HG03135 (cell line): Measurements from ENCODE around the gene KCNJ15.

Experiments used
- ATAC-seq: cut with Tn5 transposase; IDR thresholded peaks from one replicate; pipeline ENCODE4 v1.9.1; 2021; ENCODE audit warnings: mild to moderate bottlenecking, moderate library complexity; ENCODE audit not compliant: unreplicated experiment

KCNJ15 gene

DNA sequence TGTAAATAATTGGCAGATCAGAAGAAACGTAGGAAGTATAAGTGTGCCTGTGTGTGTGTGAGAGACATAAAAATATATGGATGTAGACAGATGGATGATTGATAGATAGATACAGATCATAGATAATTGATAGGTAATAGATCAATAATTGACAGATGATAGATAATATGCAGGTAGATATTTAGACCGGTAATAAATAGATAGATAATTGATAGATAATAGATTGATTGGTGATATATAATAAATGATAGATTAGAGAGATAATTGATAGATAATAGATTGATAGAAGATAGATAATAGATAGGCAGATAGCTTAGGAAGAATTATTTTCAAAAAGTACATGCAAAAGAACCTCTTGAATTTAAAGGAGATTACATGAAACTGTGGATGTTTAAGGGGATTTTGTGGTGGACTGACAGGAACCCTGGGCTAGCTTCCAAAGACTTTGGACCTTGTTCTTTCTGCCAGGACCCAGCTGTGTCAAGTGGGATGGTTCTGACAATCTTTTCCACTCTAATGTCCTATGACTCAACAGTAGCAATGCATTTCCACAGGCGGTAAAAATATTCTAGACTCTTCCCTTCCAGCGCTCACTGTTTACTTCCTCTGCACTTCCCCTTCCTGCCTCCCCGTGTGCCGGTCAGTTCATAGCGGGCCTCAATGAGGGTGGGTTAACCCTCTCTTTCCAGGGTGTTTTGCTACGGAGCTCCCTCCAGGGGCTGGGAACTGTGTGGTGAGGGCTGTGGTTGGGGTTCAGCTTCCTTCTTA, 39.4 kb downstream of the KCNJ15 start:
- ATAC-seq, result no peak

DNA sequence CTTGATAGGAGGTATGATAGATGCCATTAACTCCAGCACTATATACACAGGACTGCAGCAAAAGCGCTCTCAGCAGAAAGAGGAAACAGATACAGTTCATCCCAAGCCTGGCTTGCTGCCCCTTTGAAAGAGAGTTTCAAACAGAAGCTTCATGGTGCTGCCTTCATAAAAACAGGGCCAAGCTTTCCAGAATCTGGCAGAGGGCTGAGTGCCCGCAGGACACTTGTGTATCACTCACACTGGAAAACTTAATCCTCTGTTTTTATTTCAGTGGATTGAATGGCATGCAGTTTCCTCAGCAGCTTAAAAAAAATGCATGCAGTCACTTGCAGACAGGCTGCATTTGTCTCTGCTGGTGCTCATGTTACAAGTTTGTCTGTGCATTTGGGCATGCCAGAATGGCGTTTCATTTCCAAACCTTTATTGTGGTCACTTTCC, 40.4 kb downstream of the KCNJ15 start:
- ATAC-seq, result no peak

DNA sequence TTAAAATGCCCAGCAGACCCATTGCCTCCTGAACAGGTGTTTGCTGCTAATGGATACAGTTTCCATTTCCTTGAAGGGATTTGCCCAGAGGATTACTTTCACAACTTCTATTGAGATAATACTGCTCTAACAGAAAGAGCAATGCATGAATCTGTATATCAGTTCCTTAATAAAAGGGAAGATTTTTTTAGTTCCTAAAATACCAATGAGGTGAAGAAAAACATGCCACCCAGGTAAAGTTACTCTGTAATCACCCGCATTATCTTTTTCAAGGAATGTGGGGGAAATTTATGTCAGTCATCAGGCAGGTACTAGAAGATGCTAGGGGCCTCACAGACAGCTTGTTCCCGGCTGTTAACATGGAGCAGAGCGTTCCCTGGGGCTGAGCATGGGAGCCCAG, 41.1 kb downstream of the KCNJ15 start:
- ATAC-seq, result no peak

DNA sequence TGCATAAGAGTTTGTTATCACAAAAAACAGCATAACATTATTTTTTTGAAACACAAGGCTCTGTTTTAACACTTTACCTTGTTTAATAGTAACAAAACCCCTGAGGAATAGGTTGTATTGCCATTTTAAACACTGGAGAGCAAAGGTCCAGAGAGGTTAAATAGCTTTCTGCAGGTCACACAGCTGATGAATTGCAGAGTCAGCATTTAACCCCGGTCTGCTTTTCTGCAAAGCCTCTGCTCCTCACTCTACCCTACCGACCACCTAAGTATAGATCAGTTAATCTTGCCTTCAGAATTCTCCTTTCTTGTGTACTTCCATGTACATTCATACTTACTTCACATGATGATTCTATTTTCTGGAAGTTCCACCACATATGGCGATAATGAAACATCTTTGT, 42.0 kb downstream of the KCNJ15 start:
- ATAC-seq, result no peak

DNA sequence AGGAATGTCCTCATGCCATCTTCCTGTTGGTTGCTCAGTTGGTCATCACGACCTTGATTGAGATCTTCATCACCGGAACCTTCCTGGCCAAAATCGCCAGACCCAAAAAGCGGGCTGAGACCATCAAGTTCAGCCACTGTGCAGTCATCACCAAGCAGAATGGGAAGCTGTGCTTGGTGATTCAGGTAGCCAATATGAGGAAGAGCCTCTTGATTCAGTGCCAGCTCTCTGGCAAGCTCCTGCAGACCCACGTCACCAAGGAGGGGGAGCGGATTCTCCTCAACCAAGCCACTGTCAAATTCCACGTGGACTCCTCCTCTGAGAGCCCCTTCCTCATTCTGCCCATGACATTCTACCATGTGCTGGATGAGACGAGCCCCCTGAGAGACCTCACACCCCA, 42.9 kb downstream of the KCNJ15 start:
- ATAC-seq, result no peak

DNA sequence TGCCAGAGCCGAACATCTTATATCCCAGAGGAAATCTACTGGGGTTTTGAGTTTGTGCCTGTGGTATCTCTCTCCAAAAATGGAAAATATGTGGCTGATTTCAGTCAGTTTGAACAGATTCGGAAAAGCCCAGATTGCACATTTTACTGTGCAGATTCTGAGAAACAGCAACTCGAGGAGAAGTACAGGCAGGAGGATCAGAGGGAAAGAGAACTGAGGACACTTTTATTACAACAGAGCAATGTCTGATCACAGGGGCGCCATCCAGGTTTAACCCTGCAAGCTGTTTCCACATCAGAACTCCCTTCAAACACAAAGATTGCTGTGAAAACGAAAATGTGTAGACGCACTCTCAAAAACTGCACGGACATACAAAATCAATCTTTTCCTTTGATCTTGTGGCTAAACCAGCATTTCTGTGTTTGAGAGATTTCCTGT, 43.4 kb downstream of the KCNJ15 start:
- ATAC-seq, result no peak

DNA sequence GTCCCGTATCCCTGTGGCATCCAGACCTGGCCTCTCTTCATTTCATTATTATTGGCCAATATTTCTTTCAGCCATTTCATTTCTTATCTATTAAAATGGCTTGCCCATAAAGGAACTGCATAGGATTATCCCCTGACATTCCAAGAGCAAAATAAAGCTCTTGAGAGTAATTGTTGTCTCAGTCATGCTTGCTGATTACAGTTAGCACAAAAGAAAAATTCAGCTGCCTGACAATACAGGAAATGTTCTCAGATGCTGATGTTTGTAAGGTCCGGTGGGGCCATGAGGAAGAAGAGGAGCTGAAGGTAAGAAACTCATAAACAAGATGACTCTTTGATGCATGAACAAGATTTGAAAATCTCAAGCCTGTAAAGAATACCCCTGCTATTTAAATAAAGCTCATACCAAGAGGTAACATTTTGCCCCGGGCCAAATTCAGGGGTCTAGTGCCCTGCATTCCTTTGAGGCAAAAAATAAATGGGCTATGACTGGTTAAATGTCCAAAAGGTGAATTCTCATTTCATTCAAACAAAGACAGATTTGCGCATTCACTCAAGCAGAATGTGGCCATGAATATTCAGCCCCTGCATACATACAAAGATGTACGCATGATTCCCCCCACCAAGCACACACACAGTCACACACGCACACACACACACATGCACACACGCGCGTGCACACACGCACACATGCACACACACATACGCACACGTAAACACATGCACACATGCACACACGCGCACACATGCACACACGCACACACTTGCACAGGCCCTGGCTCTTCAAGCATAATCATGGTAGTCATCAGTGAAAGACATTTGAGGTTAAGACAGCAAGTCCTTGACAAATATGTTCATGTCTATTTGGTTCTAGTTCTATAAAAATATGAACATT, 44.8 kb downstream of the KCNJ15 start:
- no peak for ATAC-seq

DNA sequence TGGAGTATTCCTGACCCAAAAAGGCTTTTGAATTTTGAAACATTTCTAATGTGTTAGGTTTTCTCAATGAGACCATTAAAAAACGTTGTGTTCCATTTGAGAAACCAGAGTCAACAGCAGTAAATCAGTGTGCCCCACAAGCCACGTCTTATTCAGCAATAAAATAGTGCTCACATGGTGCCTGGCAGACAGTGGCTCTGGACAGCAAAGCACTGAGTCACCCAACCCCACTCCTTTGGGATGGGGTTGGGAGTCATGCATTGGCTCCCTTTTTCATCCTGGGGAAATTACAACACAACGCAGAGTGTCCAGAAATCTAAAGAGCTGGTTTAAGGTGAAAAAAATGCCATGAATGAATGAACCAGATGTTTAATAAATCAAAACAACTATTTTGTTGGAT, 46.5 kb downstream of the KCNJ15 start:
- ATAC-seq, result no peak

DNA sequence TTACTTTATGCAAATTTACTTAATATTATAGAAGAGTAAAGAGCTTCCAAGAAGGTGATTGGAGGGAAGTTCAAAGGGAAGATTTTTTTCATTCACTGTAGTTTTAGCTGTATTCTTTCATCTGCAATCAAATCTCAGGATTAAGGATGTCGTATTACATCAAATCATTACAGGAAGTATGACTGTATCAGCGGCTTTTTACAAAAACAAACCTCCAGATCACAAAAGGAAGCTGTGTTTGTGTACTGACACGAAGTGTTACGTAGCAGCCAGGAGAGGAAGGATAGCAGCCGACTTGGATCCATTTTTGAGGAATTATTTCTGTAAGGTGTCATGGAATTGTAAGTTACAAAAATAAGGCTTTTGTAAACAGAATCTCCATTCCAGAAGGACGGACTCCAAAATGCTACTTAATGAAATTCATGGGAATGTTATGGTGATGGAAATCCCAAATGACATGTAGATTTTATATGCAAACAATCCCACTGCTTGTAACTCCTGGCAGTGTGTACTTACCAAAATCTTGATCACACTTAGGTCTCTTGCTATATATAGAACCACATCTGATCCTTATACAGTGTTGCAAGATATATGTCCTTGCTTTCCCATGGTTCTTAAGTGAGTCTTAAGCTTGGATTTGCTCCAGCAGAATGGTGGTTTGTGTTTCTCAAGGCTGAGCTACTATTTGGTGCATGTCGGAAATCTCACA, 49.8 kb downstream of the KCNJ15 start:
- ATAC-seq, result no peak

DNA sequence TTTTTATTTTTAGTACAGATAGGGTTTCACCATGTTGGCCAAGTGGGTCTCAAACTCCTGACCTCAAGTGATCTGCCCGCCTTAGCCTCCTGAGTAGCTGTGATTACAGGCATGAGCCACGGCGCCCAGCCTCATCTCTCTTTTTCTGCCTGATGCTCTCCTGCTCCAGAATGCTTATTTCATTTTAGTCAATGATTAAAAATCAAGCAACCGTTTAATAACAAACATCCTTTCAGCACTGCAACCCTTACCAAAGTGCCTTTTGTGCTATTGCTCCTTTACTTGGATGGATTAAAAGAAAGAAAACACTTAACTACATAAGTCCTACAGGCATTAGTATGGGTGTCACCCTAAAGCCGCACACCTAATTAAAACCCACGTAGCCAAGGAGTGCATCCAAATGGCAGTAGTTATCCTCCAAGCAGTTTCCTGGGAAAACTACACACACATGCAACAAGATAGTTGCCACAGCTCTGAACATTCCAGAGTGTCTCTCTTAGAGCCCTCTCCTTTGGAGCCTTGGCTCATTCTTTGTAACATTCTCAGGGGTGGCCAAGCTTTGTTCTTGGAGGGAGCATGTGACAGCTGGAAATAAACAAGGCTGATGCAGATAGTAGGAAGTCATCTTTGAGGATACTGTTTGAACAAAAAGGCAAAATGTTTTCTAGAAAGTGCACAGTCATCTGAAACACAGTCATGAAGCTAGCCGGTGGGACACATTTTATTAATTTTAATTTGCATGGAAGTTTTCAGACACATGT, 51.2 kb downstream of the KCNJ15 start:
- no peak for ATAC-seq

DNA sequence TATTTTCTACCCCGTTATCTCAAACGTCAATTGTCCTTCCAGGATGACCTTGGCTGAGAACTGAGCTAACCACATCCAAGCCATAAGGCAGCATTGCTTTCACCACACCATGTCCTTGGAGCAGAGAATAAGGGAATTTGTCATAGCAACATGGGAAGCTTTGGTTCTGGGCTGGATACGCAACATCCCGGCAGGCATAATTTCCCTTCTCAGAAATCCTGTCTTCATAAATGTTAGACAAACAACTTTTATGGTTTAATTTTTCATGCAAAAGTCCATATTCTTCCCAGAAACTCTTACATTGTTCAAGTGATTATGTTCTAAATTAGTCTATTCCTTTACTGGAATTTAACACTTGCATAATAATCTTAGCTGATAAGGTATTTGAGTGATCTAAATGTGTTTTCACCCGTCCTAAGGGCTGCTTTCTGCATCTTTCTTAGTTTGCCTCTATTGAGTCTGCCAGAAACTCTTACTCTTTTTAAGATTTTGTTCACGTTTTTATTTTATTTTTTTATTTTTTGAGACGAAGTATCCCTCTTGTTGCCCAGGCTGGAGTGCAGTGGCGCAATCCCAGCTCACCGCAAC, 51.8 kb downstream of the KCNJ15 start:
- ATAC-seq, result no peak

DNA sequence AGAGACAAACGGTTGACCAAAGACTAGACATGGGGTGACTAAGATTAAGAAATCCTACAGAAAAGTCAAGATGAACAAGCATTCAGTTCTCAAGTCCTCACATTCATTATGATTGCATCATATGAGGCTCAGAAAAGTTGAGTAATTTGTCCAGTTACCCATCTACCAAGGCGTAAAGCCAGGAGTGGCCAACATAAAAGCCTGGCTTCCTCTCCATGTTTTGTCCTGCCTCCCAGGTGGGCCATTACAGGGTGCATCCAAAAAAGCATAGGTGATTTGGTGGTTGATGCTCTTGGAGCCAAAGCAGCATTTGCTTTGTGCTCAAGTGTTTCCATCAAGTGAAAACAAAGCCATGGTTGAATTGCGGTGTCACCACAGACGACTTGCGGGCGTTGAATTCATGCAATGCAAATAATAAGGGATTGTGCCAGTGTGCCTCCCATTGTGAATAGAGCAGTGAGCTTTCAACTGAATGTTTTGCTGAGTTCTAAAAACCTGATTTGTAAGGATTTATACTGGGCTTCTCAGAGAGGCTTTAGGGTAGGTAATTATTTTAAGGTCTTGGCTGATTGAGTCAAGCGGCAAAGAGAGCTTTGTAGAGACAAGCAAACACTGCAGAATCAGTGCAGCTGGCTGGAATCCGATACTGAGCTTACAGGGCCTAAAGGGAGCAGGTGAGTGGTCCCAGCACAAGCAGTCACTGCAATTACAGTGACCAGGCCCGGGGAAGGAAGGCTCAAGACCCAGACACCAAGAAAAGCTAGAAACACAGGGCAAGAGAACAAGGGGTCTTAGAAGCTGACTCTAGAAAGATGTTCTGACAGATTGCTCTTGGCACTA, 54.1 kb downstream of the KCNJ15 start:
- ATAC-seq, result no peak

DNA sequence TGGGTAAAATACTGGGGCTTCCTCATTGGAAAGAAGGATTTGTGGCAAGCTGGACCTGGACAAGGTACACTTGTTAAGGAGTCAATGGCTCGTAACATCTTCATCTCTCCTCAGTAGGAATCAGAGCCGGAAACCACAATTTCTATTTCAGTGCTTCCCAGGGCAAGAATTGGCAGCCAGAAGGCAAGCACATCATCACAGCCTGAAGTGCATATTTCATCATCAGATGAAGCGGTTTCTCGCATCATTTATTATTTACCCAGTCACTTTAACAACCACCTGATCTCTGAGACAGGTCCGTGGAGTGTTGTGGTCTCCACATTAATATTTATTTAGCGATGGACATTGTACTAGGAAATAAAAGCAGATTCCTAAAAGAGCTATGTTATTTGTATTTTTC, 55.0 kb downstream of the KCNJ15 start:
- ATAC-seq, result no peak

DNA sequence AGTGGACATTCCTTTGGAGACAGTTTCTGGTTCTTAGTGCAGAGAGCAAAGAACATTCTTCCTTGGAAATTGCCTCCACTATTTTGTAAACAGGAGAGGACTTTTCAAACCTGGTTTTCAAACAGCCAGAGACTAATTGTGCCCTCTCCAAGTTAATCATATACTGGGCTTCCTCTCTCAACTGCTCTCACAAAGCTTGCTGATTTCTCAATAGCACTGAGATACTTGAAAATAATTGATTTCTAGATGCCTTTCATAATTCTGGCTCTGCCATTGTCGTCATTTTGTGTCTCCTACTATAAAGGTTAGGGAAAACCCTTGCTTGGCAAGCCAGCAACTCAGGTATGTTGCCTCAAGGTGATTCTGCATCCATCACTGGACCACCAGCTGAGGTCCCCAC, 56.0 kb downstream of the KCNJ15 start:
- ATAC-seq, result no peak

DNA sequence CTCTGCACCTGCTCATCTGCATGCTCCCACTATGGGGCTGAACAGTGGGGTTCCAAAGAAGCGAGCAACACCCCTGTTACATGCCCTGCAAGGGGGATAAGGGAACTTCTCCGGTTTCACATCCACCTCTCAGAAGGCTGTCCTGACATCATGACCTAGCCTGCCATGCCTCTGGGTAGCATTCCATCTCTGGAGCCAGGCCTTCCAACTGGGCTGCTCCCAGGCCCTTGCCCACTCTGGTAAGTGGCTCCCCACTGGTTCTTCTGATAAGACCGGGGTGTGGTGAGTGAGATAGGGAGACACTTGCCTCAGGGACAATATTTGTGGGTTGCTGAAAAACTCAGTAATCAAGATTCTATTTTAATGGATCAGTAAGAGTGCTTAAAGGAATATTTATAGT, 57.8 kb downstream of the KCNJ15 start:
- no peak for ATAC-seq

DNA sequence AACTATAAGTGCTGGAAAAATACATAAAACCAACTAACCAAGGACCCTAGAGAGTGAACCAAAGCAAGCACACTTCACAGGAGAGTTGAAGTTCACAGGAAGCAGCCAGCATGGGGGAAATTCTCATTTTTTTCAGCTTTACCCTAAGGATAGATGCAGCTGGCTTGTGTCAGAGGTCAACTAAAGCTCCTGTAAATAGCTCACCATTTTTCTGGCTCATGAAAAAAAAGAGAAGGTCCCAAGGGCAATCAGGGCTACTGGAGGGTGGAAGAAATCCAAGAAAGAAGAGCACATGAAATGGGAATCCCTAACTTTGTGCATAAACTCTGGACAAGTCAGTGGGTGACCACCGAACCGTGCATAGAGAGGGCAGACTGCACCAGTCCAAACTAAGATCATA, 58.3 kb downstream of the KCNJ15 start:
- ATAC-seq, result no peak

DNA sequence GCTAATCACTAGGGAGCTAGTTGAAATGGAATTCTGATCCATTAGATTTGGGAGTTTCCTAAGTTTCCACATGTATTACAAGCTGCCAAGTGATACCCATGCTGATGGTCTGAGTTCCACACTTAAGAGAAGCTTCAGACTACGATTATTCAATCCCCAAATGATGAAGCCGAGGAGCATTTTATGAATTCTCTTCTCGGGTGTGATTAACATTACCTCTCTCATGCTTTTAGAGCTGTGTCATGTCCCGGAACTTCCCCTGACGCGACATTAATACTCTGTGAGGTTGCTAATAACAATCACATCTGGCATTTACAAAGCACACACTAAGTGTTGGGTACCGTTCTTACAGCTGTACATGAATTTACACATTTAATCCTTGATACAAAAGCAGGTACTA, 63.0 kb downstream of the KCNJ15 start:
- ATAC-seq, result no peak

DNA sequence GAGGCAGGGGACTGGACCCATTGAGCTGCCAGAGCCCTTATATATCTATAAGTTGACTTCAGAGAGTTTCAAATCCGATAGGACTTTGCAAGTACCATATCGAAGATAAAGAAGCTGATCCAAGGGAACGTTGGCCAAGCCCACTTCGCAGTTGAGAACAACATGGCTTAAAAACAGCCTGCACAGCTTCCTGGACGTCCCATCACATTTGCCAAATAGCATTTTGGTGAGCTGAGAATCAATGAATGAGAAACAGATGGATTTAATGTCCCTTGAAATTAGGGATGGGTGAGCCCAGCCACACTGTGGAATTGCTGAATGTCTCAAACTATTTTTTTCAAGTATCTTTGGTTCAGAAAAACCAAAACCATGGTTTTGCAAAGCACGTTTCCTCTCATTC, 64.8 kb downstream of the KCNJ15 start:
- ATAC-seq, result no peak

DNA sequence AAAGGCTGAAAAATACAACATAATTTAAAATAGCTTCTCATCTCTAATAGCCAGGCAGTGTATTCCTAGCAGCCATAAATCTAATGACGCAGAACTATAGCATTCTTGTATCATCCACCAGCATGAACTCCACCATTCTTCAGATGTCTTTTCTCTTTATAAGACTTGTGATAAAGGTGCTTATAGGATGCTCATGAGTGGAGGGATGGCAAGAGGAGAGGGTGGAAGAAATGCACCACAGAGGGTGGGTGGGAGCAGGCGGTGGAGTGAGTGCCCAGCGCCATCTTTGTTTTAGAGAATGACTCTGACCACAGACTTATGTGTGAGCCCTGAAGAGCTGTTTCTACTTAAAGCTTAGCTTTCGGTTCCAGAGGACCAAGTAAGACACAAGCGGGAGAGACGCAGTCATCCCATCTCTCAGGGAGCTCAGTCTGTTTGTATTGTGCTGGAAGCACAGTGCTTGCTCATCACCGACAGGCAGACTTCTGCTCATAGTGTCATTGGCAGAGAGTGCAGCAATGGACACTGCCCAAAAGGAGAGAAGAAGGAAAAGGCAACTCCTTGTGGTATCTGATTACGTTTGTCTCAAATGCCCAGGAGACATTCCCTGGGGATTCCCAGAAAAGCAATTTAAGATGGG, 65.6 kb downstream of the KCNJ15 start:
- ATAC-seq, result no peak
